GM21619 (cell line): ENCODE data around the gene DNAJB13.

Experiments
- ATAC-seq: cut with Tn5 transposase; IDR thresholded peaks from one replicate; pipeline ENCODE4 v1.9.1; 2021; ENCODE audit not compliant: unreplicated experiment

Gene DNAJB13

DNA sequence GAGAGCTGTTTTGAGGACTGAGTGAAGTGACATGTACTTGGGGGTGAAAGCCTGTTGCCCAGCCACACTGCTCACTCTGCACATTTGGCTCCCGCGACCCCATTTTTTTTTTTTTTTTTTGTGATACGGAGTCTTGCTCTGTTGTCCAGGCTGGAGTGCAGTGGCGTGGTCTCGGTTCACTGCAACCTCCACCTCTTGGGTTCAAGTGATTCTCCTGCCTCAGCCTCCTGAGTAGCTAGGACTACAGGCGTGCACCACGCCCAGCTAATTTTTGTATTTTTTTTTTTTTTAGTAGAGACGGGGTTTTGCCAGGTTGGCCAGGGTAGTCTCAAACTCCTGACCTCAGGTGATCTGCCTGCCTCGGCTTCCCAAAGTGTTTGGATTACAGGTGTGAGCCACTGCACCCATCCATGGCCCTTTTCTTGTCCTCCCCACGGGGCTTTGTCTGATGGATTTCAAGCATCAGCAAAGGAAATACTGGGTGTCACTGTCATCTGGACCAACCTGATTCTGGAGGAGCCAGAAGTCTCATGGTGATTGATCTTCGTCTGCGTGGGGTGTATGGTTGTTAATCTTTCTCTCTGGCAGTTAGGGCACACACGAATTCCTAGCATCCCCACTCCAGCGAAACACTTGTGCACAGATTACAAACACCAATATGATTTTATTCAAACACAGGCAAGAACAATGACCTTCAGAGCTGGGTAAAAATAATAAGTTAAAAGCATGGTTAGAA is 61.4 kb downstream of the DNAJB13 start:
- no peak for ATAC-seq

DNA sequence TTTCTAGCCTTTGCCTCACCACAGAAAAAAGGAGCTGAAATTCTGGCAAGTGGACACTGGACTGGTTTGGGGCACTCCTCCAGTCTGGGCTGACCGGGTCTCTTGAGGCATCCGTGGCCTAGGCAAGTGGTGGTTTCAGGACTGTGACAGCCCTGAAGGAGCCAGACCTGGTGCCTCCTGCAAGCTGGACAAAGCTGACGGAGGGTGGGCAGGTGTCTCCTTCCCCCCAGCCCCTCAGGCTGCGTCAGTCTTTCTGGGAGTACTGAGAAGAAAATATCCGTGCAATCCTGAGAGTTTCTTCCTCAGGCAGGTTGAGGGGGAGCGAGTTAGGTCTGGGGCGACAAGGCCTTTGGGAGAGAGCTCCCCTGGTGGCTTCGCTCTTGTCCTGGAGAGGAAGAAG is 62.3 kb downstream of the DNAJB13 start:
- ATAC-seq, result no peak

DNA sequence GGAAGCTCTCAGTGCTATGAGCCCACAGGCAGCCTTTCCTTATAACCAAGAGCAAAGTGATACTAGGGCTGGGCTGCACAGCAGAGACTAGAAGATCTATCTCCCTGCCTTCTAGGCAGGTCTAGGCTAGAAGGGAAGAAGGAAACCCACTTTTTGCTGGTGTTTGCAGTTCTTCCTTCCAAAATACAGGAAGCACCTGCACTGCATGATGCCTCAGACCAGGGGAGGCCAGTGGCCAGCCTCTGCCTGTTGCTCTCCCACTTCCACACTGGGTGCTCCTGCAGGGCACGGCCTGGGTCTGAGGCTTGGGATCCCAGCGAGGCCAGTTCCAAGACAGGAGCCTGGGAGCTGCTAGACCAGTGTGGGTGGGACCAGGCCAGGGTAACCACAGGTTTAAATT is 64.1 kb downstream of the DNAJB13 start:
- no peak for ATAC-seq

DNA sequence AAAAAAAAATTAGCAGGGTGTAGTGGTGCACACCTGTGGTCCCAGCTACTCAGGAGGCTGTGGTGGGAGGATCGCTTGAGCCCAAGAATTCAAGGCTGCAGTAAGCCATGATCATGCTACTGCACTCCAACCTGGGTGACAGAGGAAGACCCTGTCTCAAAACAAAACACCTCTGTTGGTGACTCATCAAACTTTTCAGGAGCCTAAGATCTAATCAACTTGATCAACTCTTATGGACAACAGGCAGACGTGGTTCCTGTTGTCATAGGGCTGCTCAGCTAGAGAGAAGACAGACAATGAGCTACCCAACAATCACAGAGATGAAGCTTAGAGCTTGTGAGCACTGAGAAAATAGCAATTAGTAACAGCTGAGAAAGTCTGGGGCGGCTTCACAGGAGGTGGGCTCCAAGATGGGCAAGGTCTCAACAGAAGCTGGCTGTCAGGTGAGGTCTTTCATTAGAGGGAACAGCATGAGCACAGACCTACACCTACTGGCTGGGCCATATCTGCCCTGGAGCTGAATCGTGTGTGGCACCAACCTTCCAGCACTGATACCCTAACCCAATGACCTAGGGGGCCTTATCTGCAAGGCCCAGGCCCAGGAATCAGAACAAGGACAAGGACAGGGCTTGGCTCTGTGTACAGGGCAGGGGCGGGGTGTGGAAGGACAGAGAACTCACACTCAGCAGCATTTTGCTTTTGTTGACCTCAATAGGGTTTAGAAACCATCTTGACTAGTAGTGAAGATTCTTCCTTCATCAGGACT is 65.3 kb downstream of the DNAJB13 start:
- no peak for ATAC-seq

DNA sequence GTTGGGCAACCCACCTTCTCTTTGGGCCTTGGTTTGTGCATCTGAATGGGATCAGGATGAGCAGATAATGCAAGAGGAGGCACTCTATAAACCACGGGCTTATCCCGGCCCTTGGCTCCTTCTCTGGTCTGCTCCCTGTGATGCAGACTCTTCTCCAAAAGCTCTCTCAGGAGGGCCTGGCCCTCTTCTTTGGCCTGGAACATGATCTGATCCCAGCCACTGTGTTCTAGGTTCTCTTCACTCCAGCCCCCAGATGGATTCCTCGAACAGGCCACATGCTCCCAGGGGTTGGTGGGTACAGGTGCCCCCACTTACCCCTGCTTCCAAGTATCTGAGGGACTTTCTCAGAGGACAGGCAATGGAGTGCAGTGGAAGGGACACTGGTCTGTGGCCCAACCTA is 66.8 kb downstream of the DNAJB13 start:
- no peak for ATAC-seq

DNA sequence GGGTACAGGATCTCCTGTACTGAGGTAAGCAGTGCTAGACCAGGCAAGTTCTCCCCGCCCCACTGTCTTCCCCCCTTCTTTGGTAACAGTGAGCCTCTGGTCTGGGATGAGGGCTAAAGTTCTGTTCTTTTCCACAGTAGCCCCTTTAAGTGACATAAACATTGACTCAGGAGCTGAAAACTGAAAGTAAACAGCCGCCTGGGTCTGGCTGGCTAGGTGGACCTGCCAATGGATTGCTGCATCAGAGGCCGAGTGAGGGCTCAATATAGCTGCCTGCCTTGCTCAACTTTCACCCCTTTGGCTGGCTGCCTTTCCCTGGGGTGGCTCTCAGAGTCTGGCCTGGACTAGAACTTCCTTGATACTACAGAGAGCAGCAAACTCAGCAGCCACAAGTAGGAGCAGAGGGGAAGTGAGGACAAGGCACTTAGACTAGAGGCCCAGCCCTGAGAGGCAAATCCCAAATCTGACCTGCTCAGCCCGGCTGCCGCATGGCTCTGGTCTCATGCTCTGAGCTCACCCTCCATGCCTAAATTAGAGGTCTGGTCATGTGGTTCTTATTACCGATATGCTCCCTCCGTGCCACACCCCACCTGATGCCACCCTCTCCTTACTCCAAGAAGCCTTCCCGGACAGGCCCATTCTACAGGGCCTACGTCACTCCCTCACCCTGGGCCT is 67.6 kb downstream of the DNAJB13 start:
- ATAC-seq, result no peak

DNA sequence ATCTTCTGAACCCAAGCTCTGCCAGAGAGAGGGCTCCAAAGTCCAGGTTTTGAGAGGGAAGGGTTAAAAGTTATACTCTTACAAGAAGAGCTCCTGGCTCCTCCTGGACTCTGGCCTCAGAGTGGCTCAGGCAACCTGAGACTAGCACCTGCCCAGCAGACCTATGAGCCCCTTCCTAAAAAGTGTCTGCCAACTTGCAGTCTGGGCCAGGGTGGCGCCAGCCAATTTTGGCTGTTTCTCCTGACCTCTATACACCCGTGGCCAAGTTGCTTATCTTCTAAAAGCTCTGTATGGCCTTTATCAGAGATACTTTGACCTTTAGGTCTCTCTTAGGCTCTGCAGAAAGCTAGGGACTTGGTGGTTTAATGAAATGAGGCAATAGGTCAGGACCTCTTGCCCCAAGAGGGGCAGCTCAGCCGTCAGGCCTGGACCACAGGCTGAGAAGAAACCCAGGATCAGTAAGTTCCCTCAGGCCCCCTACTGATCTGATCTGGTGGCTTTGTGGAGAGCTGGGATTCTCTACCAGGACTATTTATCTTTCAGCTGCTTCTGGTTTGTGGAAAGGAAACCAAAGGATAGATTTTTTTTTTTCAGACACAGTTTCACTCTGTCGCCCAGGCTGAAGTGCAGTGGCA is 68.4 kb downstream of the DNAJB13 start:
- no peak for ATAC-seq

DNA sequence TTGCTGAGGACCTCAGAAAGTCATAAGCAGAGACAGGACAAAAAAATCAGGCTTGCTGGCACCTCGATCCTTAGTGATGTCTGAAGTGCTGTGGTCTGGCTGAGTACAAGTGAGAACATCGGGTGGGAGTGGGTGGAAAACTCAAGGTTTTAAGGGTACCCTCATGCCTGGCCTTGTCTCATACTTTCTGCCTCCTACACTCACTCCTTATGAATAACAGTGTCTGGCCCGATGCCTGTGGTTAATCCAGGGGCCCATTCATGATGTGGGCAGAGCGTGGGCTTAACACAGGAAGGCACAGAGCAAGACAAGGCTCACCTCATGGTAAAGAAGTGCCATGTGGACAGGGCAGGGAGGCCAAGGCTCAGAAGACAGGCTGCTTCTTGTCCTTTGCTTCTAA is 69.0 kb downstream of the DNAJB13 start:
- no peak for ATAC-seq
